H9 (cell line): ENCODE results near the gene ASXL3. TPM values are rescaled to one million over a fixed set of nuclear protein-coding genes. Genes with fewer than 3 reads are reported as not detected.

Experiments
- DNase-seq: peaks from one replicate; pipeline ENCODE4 v3.0.0-alpha.2; 2017
- H2AFZ ChIP-seq: one replicate; pipeline ENCODE4 v1.6.1; 2013; ENCODE audit warnings: mild to moderate bottlenecking, low read length, control low read depth, moderate library complexity
- H2AK5ac ChIP-seq: 2 replicates; pipeline ENCODE4 v1.6.1; 2013; ENCODE audit warnings: low read length, control low read depth, mixed read lengths; ENCODE audit not compliant: insufficient read length
- H2BK120ac ChIP-seq: one replicate; pipeline ENCODE4 v1.6.1; 2013; ENCODE audit warnings: low read depth, mild to moderate bottlenecking, low read length, control low read depth, inconsistent platforms; ENCODE audit not compliant: poor library complexity, severe bottlenecking
- H2BK12ac ChIP-seq: 2 replicates; pipeline ENCODE4 v1.6.1; 2013; ENCODE audit warnings: low read length, control low read depth, mixed read lengths, low read depth; ENCODE audit not compliant: insufficient read length
- H2BK15ac ChIP-seq: 2 replicates; pipeline ENCODE4 v1.6.1; 2013; ENCODE audit warnings: low read depth, low read length, control low read depth
- H2BK20ac ChIP-seq: one replicate; pipeline ENCODE4 v1.6.1; 2013; ENCODE audit warnings: low read depth, mild to moderate bottlenecking, low read length, control low read depth, inconsistent platforms; ENCODE audit not compliant: poor library complexity, severe bottlenecking
- H2BK5ac ChIP-seq: 2 replicates; pipeline ENCODE4 v1.6.1; 2013; ENCODE audit warnings: low read length, control low read depth, mixed read lengths; ENCODE audit not compliant: insufficient read length
- H3K14ac ChIP-seq: 2 replicates; pipeline ENCODE4 v1.6.1; 2013; ENCODE audit warnings: low read length, control low read depth; ENCODE audit not compliant: insufficient read depth
- H3K18ac ChIP-seq: 2 replicates; pipeline ENCODE4 v1.6.1; 2013; ENCODE audit warnings: low read depth, mild to moderate bottlenecking, mixed read lengths, low read length, control low read depth; ENCODE audit not compliant: insufficient read length
- H3K23ac ChIP-seq: 2 replicates; pipeline ENCODE4 v1.6.1; 2013; ENCODE audit warnings: low read length, control low read depth, mixed read lengths, low read depth; ENCODE audit not compliant: insufficient read length
- H3K23me2 ChIP-seq: 2 replicates; pipeline ENCODE4 v1.6.1; 2013; ENCODE audit warnings: low read depth, mild to moderate bottlenecking, mixed read lengths, low read length, control low read depth; ENCODE audit not compliant: insufficient read length, poor library complexity, severe bottlenecking
- H3K27ac ChIP-seq: 2 replicates; pipeline ENCODE4 v1.5.1; 2013; ENCODE audit warnings: low read length, control low read depth, mixed read lengths, low read depth; ENCODE audit not compliant: insufficient read length
- H3K27me3 ChIP-seq: 2 replicates; pipeline ENCODE4 v1.6.1; 2013; ENCODE audit warnings: low read length, control low read depth, inconsistent platforms; ENCODE audit not compliant: insufficient read depth
- H3K4ac ChIP-seq: 2 replicates; pipeline ENCODE4 v1.6.1; 2013; ENCODE audit warnings: low read depth, mild to moderate bottlenecking, control low read depth, inconsistent platforms, low read length, moderate library complexity
- H3K4me1 ChIP-seq: 2 replicates; pipeline ENCODE4 v1.6.1; 2013; ENCODE audit warnings: low read length, control low read depth, inconsistent platforms; ENCODE audit not compliant: insufficient read depth
- H3K4me2 ChIP-seq: 2 replicates; pipeline ENCODE4 v1.6.1; 2013; ENCODE audit warnings: low read length, control low read depth, mixed read lengths; ENCODE audit not compliant: insufficient read length, insufficient read depth
- H3K56ac ChIP-seq: 2 replicates; pipeline ENCODE4 v1.6.1; 2013; ENCODE audit warnings: low read depth, mild to moderate bottlenecking, mixed read lengths, low read length, control low read depth; ENCODE audit not compliant: insufficient read length
- H3K79me1 ChIP-seq: 2 replicates; pipeline ENCODE4 v1.6.1; 2013; ENCODE audit warnings: low read depth, mild to moderate bottlenecking, moderate library complexity, low read length, control low read depth, inconsistent platforms; ENCODE audit not compliant: insufficient read depth, poor library complexity, severe bottlenecking
- H3K79me2 ChIP-seq: 2 replicates; pipeline ENCODE4 v1.6.1; 2013; ENCODE audit warnings: low read length, control low read depth, inconsistent platforms; ENCODE audit not compliant: insufficient read depth
- H3K9ac ChIP-seq: 2 replicates; pipeline ENCODE4 v1.6.1; 2013; ENCODE audit warnings: low read length, control low read depth, mixed read lengths; ENCODE audit not compliant: insufficient read length; ENCODE audit errors: extremely low read depth
- H3K9me3 ChIP-seq: one replicate; pipeline ENCODE4 v1.6.1; 2013; ENCODE audit warnings: low read depth, low read length, inconsistent platforms; ENCODE audit not compliant: control insufficient read depth
- H3T11ph ChIP-seq: one replicate; pipeline ENCODE4 v1.6.1; 2013; ENCODE audit warnings: mild to moderate bottlenecking, low read length, control low read depth, inconsistent platforms
- H4K20me1 ChIP-seq: one replicate; pipeline ENCODE4 v1.6.1; 2013; ENCODE audit not compliant: control insufficient read depth, insufficient read length, insufficient read depth
- H4K5ac ChIP-seq: 2 replicates; pipeline ENCODE4 v1.6.1; 2013; ENCODE audit warnings: low read depth, mild to moderate bottlenecking, mixed read lengths, low read length, control low read depth; ENCODE audit not compliant: insufficient read length
- H4K8ac ChIP-seq: replicated peaks from 2 replicates; pipeline ENCODE4 v1.6.1; 2013; ENCODE audit warnings: low read length, control low read depth, mixed read lengths, low read depth; ENCODE audit not compliant: insufficient read length
- H4K91ac ChIP-seq: 2 replicates; pipeline ENCODE4 v1.6.1; 2013; ENCODE audit warnings: low read depth, mild to moderate bottlenecking, moderate library complexity, mixed read lengths, low read length, control low read depth; ENCODE audit not compliant: insufficient read length
- H3K27ac Mint-ChIP-seq, 3 experiments: 2 replicates in 2 of 3; 3 replicates in 1 of 3; pipeline ENCODE4 v1.8.0; 2020 to 2021; ENCODE audit warnings: mixed read lengths in 3 of 3, mild to moderate bottlenecking in 1 of 3, moderate library complexity in 1 of 3
- H3K27me3 Mint-ChIP-seq: 2 replicates; pipeline ENCODE4 v1.8.0; 2021; ENCODE audit warnings: low read depth, mild to moderate bottlenecking, moderate library complexity, mixed read lengths
- H3K36me3 Mint-ChIP-seq, 3 experiments: 2 replicates in 2 of 3; 3 replicates in 1 of 3; pipeline ENCODE4 v1.8.0; 2020 to 2021; ENCODE audit warnings: low read depth in 3 of 3, mixed read lengths in 3 of 3; ENCODE audit not compliant: insufficient read depth in 1 of 3
- H3K4me1 Mint-ChIP-seq, 2 experiments: 2 replicates each; pipeline ENCODE4 v1.8.0; 2020; ENCODE audit warnings: mixed read lengths in 2 of 2
- H3K4me3 Mint-ChIP-seq, 2 experiments: 2 replicates in 1 of 2; 3 replicates in 1 of 2; pipeline ENCODE4 v1.8.0; 2020 to 2021; ENCODE audit warnings: mild to moderate bottlenecking in 2 of 2, mixed read lengths in 2 of 2, moderate library complexity in 1 of 2
- H3K9me3 Mint-ChIP-seq, 2 experiments: 2 replicates in 1 of 2; 3 replicates in 1 of 2; pipeline ENCODE4 v1.8.0; 2020; ENCODE audit warnings: mild to moderate bottlenecking in 2 of 2, mixed read lengths in 2 of 2, moderate library complexity in 1 of 2
- WGBS: extraction: QIAGEN DNeasy Blood & Tissue Kit; methylation state at CpG from one replicate; pipeline ENCODE4 v1.1.7; 2013; ENCODE audit warnings: missing lambda C conversion rate, low lambda C conversion rate, mixed read lengths; ENCODE audit not compliant: insufficient read length; ENCODE audit errors: extremely low coverage; 5-methylcytosine and 5-hydroxymethylcytosine counted together
- total RNA-seq: library from RNA; stranded (reverse); gene quantifications from 2 replicates; pipeline ENCODE4 v1.2.1, GENCODE V29; 2021
- TF ChIP-seq, protein P1 (sequence below): fragments of 200-600 bp; sonication (generic); conservative IDR thresholded peaks from 3 replicates; pipeline ENCODE4 v1.8.0; 2021; ENCODE audit warnings: antibody characterized with exemption, mild to moderate bottlenecking

The ASXL3 gene
- total RNA-seq, 1 experiment from 2014 or later: 0.35 TPM

GRCh38 chr18:33588361-33588760 is 10.3 kb downstream of the ASXL3 start:
- H3K79me1 ChIP-seq: no peaks in the 10 kb centered on the region
- Mint-ChIP-seq H3K4me3 (no peak overlapping the region), H3K9me3 (peaks cover 0 to 8% of the 10 kb centered on the region in 2 experiments; a peak in 3 of 5 replicates), H3K27ac (no peak overlapping the region), H3K36me3 (peaks cover 0 to 8% (median 2%) of the 10 kb centered on the region in 3 experiments; a peak in 3 of 7 replicates), H3K27me3 (no peaks in the 10 kb centered on the region), H3K4me1 (peaks cover 18 to 23% of the 10 kb centered on the region in 2 experiments)
- TF ChIP-seq, protein P1, sequence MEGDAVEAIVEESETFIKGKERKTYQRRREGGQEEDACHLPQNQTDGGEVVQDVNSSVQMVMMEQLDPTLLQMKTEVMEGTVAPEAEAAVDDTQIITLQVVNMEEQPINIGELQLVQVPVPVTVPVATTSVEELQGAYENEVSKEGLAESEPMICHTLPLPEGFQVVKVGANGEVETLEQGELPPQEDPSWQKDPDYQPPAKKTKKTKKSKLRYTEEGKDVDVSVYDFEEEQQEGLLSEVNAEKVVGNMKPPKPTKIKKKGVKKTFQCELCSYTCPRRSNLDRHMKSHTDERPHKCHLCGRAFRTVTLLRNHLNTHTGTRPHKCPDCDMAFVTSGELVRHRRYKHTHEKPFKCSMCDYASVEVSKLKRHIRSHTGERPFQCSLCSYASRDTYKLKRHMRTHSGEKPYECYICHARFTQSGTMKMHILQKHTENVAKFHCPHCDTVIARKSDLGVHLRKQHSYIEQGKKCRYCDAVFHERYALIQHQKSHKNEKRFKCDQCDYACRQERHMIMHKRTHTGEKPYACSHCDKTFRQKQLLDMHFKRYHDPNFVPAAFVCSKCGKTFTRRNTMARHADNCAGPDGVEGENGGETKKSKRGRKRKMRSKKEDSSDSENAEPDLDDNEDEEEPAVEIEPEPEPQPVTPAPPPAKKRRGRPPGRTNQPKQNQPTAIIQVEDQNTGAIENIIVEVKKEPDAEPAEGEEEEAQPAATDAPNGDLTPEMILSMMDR: no peak
- no peak overlapping the region for H2AFZ ChIP-seq
- no peaks in the 10 kb centered on the region for H3K9me3 ChIP-seq
- H3K23ac ChIP-seq: no peak overlapping the region
- no peaks in the 10 kb centered on the region for H3K79me2 ChIP-seq
- H2BK15ac ChIP-seq: no peak overlapping the region
- H3K9ac ChIP-seq: no peak overlapping the region
- H3K23me2 ChIP-seq: no peaks in the 10 kb centered on the region
- no peak overlapping the region for H2AK5ac ChIP-seq
- no peak overlapping the region for H2BK5ac ChIP-seq
- no peak for DNase-seq
- H3T11ph ChIP-seq: no peak overlapping the region
- no peak overlapping the region for H3K4ac ChIP-seq
- H4K8ac ChIP-seq: no peak overlapping the region
- H3K27ac ChIP-seq: no peak overlapping the region
- H3K14ac ChIP-seq: no peak overlapping the region
- H3K27me3 ChIP-seq: no peaks in the 10 kb centered on the region
- no peaks in the 10 kb centered on the region for H4K20me1 ChIP-seq
- H4K5ac ChIP-seq: no peak overlapping the region
- H2BK120ac ChIP-seq: no peak overlapping the region
- no peak overlapping the region for H3K56ac ChIP-seq
- no peaks in the 10 kb centered on the region; the same call in 1 of the 2 replicates for H3K4me1 ChIP-seq
- H2BK12ac ChIP-seq: no peak overlapping the region
- WGBS: no CpG with 5 or more reads among the region's 2 CpGs
- H4K91ac ChIP-seq: no peak overlapping the region
- H3K4me2 ChIP-seq: no peak overlapping the region
- H2BK20ac ChIP-seq: no peak overlapping the region
- no peak overlapping the region for H3K18ac ChIP-seq
